Endothelial cell of umbilical vein (primary cell): ENCODE results near the gene RMC1.

Source experiments
- POLR2A ChIP-seq: IDR thresholded peaks from 2 replicates; pipeline ENCODE4 v1.6.1; 2012; ENCODE audit warnings: low read depth, mild to moderate bottlenecking, control low read depth, low read length
- TF ChIP-seq, protein P1 (sequence below), 2 donors: IDR thresholded peaks; 1 replicate in 1 of 2; 2 replicates in 1 of 2; pipeline ENCODE4 v1.5.1; 2011; ENCODE audit warnings: low read length in 2 of 2, mild to moderate bottlenecking in 2 of 2, moderate library complexity in 2 of 2, control low read depth in 1 of 2, inconsistent platforms in 1 of 2, low read depth in 1 of 2; ENCODE audit not compliant: insufficient read depth in 1 of 2; ENCODE audit errors: extremely low read depth in 1 of 2

DNA sequence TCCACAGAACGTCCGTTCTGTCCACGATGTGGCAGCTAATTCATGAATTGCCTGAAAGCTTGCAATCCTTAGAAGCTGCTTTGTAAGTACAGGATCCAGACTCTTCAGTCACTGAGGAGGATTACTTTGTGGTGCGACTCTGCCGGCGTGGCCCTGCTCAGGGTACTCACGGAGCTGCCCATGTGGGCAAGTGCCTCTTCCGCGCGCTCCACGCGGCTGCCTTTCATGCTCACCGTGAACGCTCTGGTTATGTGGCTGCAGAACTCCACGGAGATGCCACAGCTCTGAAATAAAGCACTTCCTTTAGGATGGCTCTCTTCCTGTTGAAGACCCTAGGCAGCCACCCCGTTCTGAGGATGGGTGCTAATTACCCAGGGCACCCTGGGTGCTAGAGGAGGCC lies 31.0 kb downstream of the RMC1 start:
- TF ChIP-seq POLR2A, result no peak
- TF ChIP-seq, protein P1, sequence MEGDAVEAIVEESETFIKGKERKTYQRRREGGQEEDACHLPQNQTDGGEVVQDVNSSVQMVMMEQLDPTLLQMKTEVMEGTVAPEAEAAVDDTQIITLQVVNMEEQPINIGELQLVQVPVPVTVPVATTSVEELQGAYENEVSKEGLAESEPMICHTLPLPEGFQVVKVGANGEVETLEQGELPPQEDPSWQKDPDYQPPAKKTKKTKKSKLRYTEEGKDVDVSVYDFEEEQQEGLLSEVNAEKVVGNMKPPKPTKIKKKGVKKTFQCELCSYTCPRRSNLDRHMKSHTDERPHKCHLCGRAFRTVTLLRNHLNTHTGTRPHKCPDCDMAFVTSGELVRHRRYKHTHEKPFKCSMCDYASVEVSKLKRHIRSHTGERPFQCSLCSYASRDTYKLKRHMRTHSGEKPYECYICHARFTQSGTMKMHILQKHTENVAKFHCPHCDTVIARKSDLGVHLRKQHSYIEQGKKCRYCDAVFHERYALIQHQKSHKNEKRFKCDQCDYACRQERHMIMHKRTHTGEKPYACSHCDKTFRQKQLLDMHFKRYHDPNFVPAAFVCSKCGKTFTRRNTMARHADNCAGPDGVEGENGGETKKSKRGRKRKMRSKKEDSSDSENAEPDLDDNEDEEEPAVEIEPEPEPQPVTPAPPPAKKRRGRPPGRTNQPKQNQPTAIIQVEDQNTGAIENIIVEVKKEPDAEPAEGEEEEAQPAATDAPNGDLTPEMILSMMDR (IDR thresholded peaks at IDR 0.05; ENCODE audit: extremely low read depth in 1 of 2, insufficient read depth in 1 of 2, low read depth in 1 of 2, low read length in 2 of 2), result no peak
